Fibroblast of lung (primary cell): Measurements from ENCODE around the gene TMEM51. TPM values are rescaled to one million over a fixed set of nuclear protein-coding genes. Genes with fewer than 3 reads are reported as not detected.

ENCODE experiments used
- DNase-seq, 2 donors: peaks; one replicate each; pipeline versions ENCODE4 v3.0.0 to v3.0.0-alpha.2; 2010; ENCODE audit warnings: low read depth in 2 of 2
- H2AFZ ChIP-seq: 2 replicates; pipeline ENCODE4 v1.5.1; 2012; ENCODE audit warnings: low read length, control low read depth, inconsistent platforms
- H3K27ac ChIP-seq: 2 replicates; pipeline ENCODE4 v1.5.1; 2011; ENCODE audit warnings: low read length, control low read depth; ENCODE audit not compliant: insufficient read depth
- H3K27me3 ChIP-seq: 2 replicates; pipeline ENCODE4 v1.5.1; 2011; ENCODE audit warnings: mild to moderate bottlenecking, low read length; ENCODE audit not compliant: control insufficient read depth, insufficient read depth
- H3K36me3 ChIP-seq: 2 replicates; pipeline ENCODE4 v1.5.1; 2011; ENCODE audit warnings: low read length; ENCODE audit not compliant: control insufficient read depth, insufficient read depth
- H3K4me1 ChIP-seq: 2 replicates; pipeline ENCODE4 v1.5.1; 2011; ENCODE audit warnings: low read length; ENCODE audit not compliant: control insufficient read depth, insufficient read depth; ENCODE audit errors: extremely low read depth
- H3K4me2 ChIP-seq: 2 replicates; pipeline ENCODE4 v1.5.1; 2011; ENCODE audit warnings: low read length, control low read depth; ENCODE audit not compliant: insufficient read depth; ENCODE audit errors: extremely low read depth
- H3K4me3 ChIP-seq, 4 experiments: fragments of 200-600 bp in 1 of 4; sonication (generic) in 1 of 4; replicated peaks in 1 of 4; 2 replicates each; pipeline ENCODE4 v1.5.1; 2011 to 2016; ENCODE audit warnings: low read length in 4 of 4, low read depth in 3 of 4, mild to moderate bottlenecking in 3 of 4, control low read depth in 2 of 4, inconsistent platforms in 1 of 4, mixed read lengths in 1 of 4; ENCODE audit not compliant: insufficient read depth in 1 of 4; ENCODE audit errors: control extremely low read depth in 1 of 4
- H3K79me2 ChIP-seq: 2 replicates; pipeline ENCODE4 v1.5.1; 2012; ENCODE audit warnings: mild to moderate bottlenecking, low read length, inconsistent platforms; ENCODE audit not compliant: control insufficient read depth, insufficient read depth
- H3K9ac ChIP-seq: 2 replicates; pipeline ENCODE4 v1.5.1; 2011; ENCODE audit warnings: mild to moderate bottlenecking, low read length, control low read depth; ENCODE audit not compliant: insufficient read depth
- H3K9me3 ChIP-seq: 2 replicates; pipeline ENCODE4 v1.5.1; 2012; ENCODE audit warnings: low read depth, low read length; ENCODE audit not compliant: control insufficient read depth, insufficient read depth
- H4K20me1 ChIP-seq: 2 replicates; pipeline ENCODE4 v1.5.1; 2011; ENCODE audit warnings: low read length; ENCODE audit not compliant: control insufficient read depth, insufficient read depth; ENCODE audit errors: extremely low read depth
- CTCF ChIP-seq, 2 donors: IDR thresholded peaks in 1 of 2; conservative IDR thresholded peaks in 1 of 2; 1 replicate in 1 of 2; 2 replicates in 1 of 2; pipeline ENCODE4 v1.5.1; 2011 to 2012; ENCODE audit warnings: low read length in 2 of 2, control low read depth in 1 of 2, inconsistent platforms in 1 of 2, low read depth in 1 of 2, mild to moderate bottlenecking in 1 of 2
- EZH2 ChIP-seq: IDR thresholded peaks from 2 replicates; pipeline ENCODE4 v1.5.1; 2012; ENCODE audit warnings: low read length, control low read depth, mild to moderate bottlenecking; ENCODE audit errors: missing control alignments
- polyA plus RNA-seq, 2 donors: library from polyadenylated mRNA; depleted of rRNA in 1 of 2; stranded (reverse) in 1 of 2; unstranded in 1 of 2; fragments of >200 nt; gene quantifications; 2 replicates each; pipeline ENCODE4 v1.2.1, GENCODE V29; 2011 to 2012; ENCODE audit warnings: missing spikeins in 1 of 2
- total RNA-seq: library from RNA; depleted of rRNA; stranded (reverse); fragments of >200 nt; gene quantifications from 2 replicates; pipeline ENCODE4 v1.2.1, GENCODE V29; 2014

TMEM51 gene
- total and polyA plus RNA-seq, 2 donors (not counting 1 experiment from before 2014, with no cell fraction given), result 6.1 to 19.0 TPM

GRCh38 chr1:15180945-15181523 is 27.5 kb downstream of the TMEM51 start:
- Histone ChIP-seq H3K9me3 (no peaks in the 10 kb centered on the region), H3K4me2 (no peak overlapping the region), H3K27ac (no peak overlapping the region), H3K79me2 (peaks cover 19% of the 10 kb centered on the region), H4K20me1 (no peaks in the 10 kb centered on the region), H3K4me1 (peaks cover 26% of the 10 kb centered on the region), H3K27me3 (no peaks in the 10 kb centered on the region), H3K9ac (no peak overlapping the region), H3K36me3 (no peaks in the 10 kb centered on the region), H3K4me3 (no peak overlapping the region), H2AFZ (no peak overlapping the region)
- DNase-seq, result no peak
- TF ChIP-seq CTCF (conservative IDR thresholded peaks at IDR 0.05 in 1 of 2, IDR thresholded peaks at IDR 0.05 in 1 of 2; ENCODE audit: low read depth in 1 of 2, low read length in 2 of 2), result no peak

GRCh38 chr1:15181564-15181963 is 28.0 kb downstream of the TMEM51 start:
- peaks cover 20% of the 10 kb centered on the region for H3K79me2 ChIP-seq
- no peak overlapping the region for H3K4me3 ChIP-seq
- H4K20me1 ChIP-seq, result no peaks in the 10 kb centered on the region
- TF ChIP-seq EZH2 (no peak), CTCF (conservative IDR thresholded peaks at IDR 0.05 in 1 of 2, IDR thresholded peaks at IDR 0.05 in 1 of 2; ENCODE audit: low read depth in 1 of 2, low read length in 2 of 2) (no peak)
- no peak overlapping the region for H2AFZ ChIP-seq
- H3K4me2 ChIP-seq, result no peak overlapping the region
- peaks cover 28% of the 10 kb centered on the region for H3K4me1 ChIP-seq
- no peaks in the 10 kb centered on the region for H3K36me3 ChIP-seq
- no peak overlapping the region for H3K9ac ChIP-seq
- no peaks in the 10 kb centered on the region for H3K9me3 ChIP-seq
- DNase-seq, result no peak
- no peaks in the 10 kb centered on the region for H3K27me3 ChIP-seq
- H3K27ac ChIP-seq, result no peak overlapping the region

- DNase-seq, result no peak
- Histone ChIP-seq H4K20me1 (no peaks in the 10 kb centered on the region), H3K9me3 (no peaks in the 10 kb centered on the region), H3K27me3 (no peaks in the 10 kb centered on the region), H2AFZ (no peak overlapping the region), H3K9ac (no peak overlapping the region), H3K36me3 (no peaks in the 10 kb centered on the region), H3K27ac (no peak overlapping the region), H3K4me1 (peaks cover 24% of the 10 kb centered on the region), H3K4me3 (no peak overlapping the region), H3K4me2 (no peak overlapping the region), H3K79me2 (peaks cover 21% of the 10 kb centered on the region)
- no peak for TF ChIP-seq EZH2
- no peak for TF ChIP-seq CTCF (conservative IDR thresholded peaks at IDR 0.05 in 1 of 2, IDR thresholded peaks at IDR 0.05 in 1 of 2; ENCODE audit: low read depth in 1 of 2, low read length in 2 of 2)
Observed at GRCh38 chr1:15184436-15185241, 31.1 kb downstream of the TMEM51 start.
